Prostate gland (tissue), 2 donors: ENCODE measurements around the gene LRCH1. TPM values are rescaled to one million over a fixed set of nuclear protein-coding genes. Genes with fewer than 3 reads are reported as not detected.

Experiments
- DNase-seq: peaks from one replicate; pipeline ENCODE4 v3.0.0-alpha.2; 2019; ENCODE audit warnings: low spot score
- H3K27ac ChIP-seq, 2 donors: fragments of 200-600 bp; sonication (generic); 2 replicates each; pipeline ENCODE4 v1.5.1; 2017 to 2019
- H3K27me3 ChIP-seq: fragments of 200-600 bp; sonication (generic); replicated peaks from 2 replicates; pipeline ENCODE4 v1.5.1; 2019; ENCODE audit not compliant: insufficient read depth
- H3K36me3 ChIP-seq, 2 donors: fragments of 200-600 bp; sonication (generic); 1 replicate in 1 of 2; 2 replicates in 1 of 2; pipeline versions ENCODE4 v1.5.1 to v1.8.1; 2017 to 2019
- H3K4me1 ChIP-seq: fragments of 200-600 bp; sonication (generic); replicated peaks from 2 replicates; pipeline ENCODE4 v1.5.1; 2019
- H3K4me3 ChIP-seq, 2 donors: fragments of 200-600 bp; sonication (generic); 2 replicates each; pipeline ENCODE4 v1.5.1; 2017 to 2019
- H3K9me3 ChIP-seq: fragments of 200-600 bp; sonication (generic); 2 replicates; pipeline ENCODE4 v1.5.1; 2017
- POLR2A ChIP-seq: fragments of 450-650 bp; IDR thresholded peaks from one replicate; pipeline ENCODE4 v1.6.1; 2016; ENCODE audit warnings: antibody characterized with exemption, mild to moderate bottlenecking
- POLR2AphosphoS5 ChIP-seq: sonication (generic); formaldehyde crosslinking; IDR thresholded peaks from one replicate; pipeline ENCODE4 v1.6.1; 2017; ENCODE audit warnings: antibody characterized with exemption
- WGBS: methylation state at CpG from one replicate; pipeline ENCODE4 v1.1.5; 2018; 5-methylcytosine and 5-hydroxymethylcytosine counted together
- intact Hi-C: fragments of 100-400 bp; cut with DNase I; formaldehyde crosslinking; loops from one replicate; pipeline ENCODE4 v1.14.2; 2022
- total RNA-seq, 2 donors: library from RNA; depleted of rRNA; stranded (reverse); fragments of >200 nt; gene quantifications; one replicate each; pipeline ENCODE4 v1.1.0, GENCODE V29; 2016
- TF ChIP-seq, protein P1 (sequence below), 4 experiments: fragments of 200-600 bp in 2 of 4; fragments of 450-650 bp in 2 of 4; sonication (generic) in 2 of 4; IDR thresholded peaks; 1 replicate in 3 of 4; 2 replicates in 1 of 4; pipeline ENCODE4 v1.5.1; 2016 to 2019; ENCODE audit warnings: antibody characterized with exemption in 4 of 4, mild to moderate bottlenecking in 2 of 4, moderate library complexity in 2 of 4

Gene LRCH1
- total RNA-seq, 2 donors from 2014 or later, result 14.8 to 17.2 TPM

- TF ChIP-seq, protein P1, sequence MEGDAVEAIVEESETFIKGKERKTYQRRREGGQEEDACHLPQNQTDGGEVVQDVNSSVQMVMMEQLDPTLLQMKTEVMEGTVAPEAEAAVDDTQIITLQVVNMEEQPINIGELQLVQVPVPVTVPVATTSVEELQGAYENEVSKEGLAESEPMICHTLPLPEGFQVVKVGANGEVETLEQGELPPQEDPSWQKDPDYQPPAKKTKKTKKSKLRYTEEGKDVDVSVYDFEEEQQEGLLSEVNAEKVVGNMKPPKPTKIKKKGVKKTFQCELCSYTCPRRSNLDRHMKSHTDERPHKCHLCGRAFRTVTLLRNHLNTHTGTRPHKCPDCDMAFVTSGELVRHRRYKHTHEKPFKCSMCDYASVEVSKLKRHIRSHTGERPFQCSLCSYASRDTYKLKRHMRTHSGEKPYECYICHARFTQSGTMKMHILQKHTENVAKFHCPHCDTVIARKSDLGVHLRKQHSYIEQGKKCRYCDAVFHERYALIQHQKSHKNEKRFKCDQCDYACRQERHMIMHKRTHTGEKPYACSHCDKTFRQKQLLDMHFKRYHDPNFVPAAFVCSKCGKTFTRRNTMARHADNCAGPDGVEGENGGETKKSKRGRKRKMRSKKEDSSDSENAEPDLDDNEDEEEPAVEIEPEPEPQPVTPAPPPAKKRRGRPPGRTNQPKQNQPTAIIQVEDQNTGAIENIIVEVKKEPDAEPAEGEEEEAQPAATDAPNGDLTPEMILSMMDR (IDR thresholded peaks at IDR 0.05), result no peak
- TF ChIP-seq POLR2A (no peak), POLR2AphosphoS5 (no peak)
- Histone ChIP-seq H3K27me3 (no peaks in the 10 kb centered on the region), H3K9me3 (no peaks in the 10 kb centered on the region), H3K36me3 (no peaks in the 10 kb centered on the region), H3K4me1 (peaks cover 5% of the 10 kb centered on the region), H3K27ac (no peak overlapping the region), H3K4me3 (no peak overlapping the region)
- DNase-seq, result no peak
- WGBS, result 85% methylated on average over 3 of the region's 3 CpGs
- intact Hi-C loops, result no loop called here
These were observed 22.4 kb downstream of the LRCH1 start for GRCh38 chr13:46575301-46575771.

- 19% methylated on average over 5 of the region's 5 CpGs for WGBS
- Histone ChIP-seq H3K36me3 (no peaks in the 10 kb centered on the region), H3K4me1 (peaks cover 5% of the 10 kb centered on the region), H3K27ac (no peak overlapping the region), H3K27me3 (no peaks in the 10 kb centered on the region), H3K4me3 (no peak overlapping the region), H3K9me3 (no peaks in the 10 kb centered on the region)
- TF ChIP-seq POLR2A (no peak), POLR2AphosphoS5 (no peak)
- TF ChIP-seq, protein P1 (IDR thresholded peaks at IDR 0.05), result no peak
- DNase-seq, result no peak
- intact Hi-C loops, result no loop called here
These were observed 22.9 kb downstream of the LRCH1 start for GRCh38 chr13:46575818-46576221.

DNA sequence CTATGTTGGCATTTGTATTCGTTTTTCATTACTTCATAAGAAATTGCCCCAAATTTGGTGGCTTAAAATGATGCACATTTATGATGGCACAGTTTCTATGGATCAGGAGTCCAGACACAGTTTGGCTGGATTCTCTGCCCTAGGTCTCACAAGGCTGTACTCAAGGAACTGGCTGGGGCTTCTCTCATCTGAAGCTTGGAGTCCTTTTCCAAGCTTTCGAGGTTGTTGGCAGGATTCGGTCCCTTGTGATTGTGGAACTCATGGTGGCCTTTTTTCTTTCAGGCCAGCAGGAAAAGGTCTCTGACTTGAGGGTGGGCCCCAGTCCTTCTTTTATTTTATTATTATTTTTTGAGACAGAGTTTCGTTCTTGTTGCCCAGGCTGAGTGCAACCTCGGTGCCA, 23.8 kb downstream of the LRCH1 start:
- no peaks in the 10 kb centered on the region for H3K27me3 ChIP-seq
- peaks cover 5% of the 10 kb centered on the region for H3K4me1 ChIP-seq
- WGBS, result 85% methylated on average over 5 of the region's 5 CpGs
- no peak for DNase-seq
- TF ChIP-seq POLR2A (no peak), POLR2AphosphoS5 (no peak)
- TF ChIP-seq, protein P1 (IDR thresholded peaks at IDR 0.05), result no peak
- H3K4me3 ChIP-seq, result no peak overlapping the region
- no peaks in the 10 kb centered on the region for H3K9me3 ChIP-seq
- intact Hi-C loops, result no loop called here
- H3K36me3 ChIP-seq, result no peaks in the 10 kb centered on the region
- H3K27ac ChIP-seq, result no peak overlapping the region

- Histone ChIP-seq H3K27ac (no peak overlapping the region), H3K9me3 (no peaks in the 10 kb centered on the region), H3K36me3 (no peaks in the 10 kb centered on the region), H3K4me3 (no peak overlapping the region), H3K27me3 (no peaks in the 10 kb centered on the region), H3K4me1 (no peaks in the 10 kb centered on the region)
- TF ChIP-seq, protein P1 (IDR thresholded peaks at IDR 0.05), result no peak
- no peak for DNase-seq
- intact Hi-C loops, result no loop called here
- 43% methylated on average over 10 of the region's 10 CpGs for WGBS
These were observed 25.0 kb downstream of the LRCH1 start for GRCh38 chr13:46577696-46578589.

DNA sequence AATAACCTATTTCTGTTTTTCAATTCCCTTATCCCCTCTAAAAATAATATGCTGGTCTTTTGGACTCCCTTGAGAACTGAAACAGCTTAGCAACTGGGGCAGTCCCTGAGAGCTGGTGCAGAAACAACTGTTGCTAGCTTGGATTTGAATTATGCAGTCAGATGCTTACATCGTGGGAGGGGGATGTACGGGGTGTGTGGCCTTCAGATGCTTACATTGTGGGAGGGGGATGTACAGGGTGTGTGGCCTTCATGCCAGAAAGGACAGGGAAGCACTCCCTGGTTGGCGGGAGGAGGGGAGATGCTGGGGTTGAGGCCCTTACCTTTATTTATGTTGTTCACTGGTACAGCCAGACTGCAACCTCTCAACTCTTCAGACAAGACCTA, 25.6 kb downstream of the LRCH1 start:
- Histone ChIP-seq H3K9me3 (no peaks in the 10 kb centered on the region), H3K36me3 (no peaks in the 10 kb centered on the region), H3K27ac (no peak overlapping the region), H3K4me1 (no peaks in the 10 kb centered on the region), H3K4me3 (no peak overlapping the region), H3K27me3 (no peaks in the 10 kb centered on the region)
- 44% methylated on average over 3 of the region's 3 CpGs for WGBS
- no peak for DNase-seq
- TF ChIP-seq, protein P1 (IDR thresholded peaks at IDR 0.05), result no peak
- TF ChIP-seq POLR2A (no peak), POLR2AphosphoS5 (no peak)
- intact Hi-C loops, result no loop called here
